Activated CD4-positive, alpha-beta memory T cell treated with anti-CD3 and anti-CD28 coated beads, Interleukin-2, amount 10 ng/mL, durations not matched to agents 7 days and 5 days (primary cell): ENCODE results near the gene AMBRA1. TPM values are rescaled to one million over a fixed set of nuclear protein-coding genes. Genes with fewer than 3 reads are reported as not detected.
"Not testable (repeated sequence)": the region's sequence is repeated elsewhere in the genome, so short reads cannot be mapped to it uniquely, and the experiment has no call there.

Source experiments
- CTCF ChIA-PET: fragments of 350-600 bp; sonication (Branson Sonifier 250); formaldehyde crosslinking; loops from one replicate; lab custom pipeline; 2021; ENCODE audit warnings: antibody characterized with exemption, inconsistent platforms; lab: Charles Lee
- POLR2A ChIA-PET: fragments of 350-600 bp; sonication (Branson Sonifier 250); formaldehyde crosslinking; loops from one replicate; lab custom pipeline; 2021; ENCODE audit warnings: antibody characterized with exemption; lab: Charles Lee
- DNase-seq: peaks from one replicate; pipeline ENCODE4 v3.0.0-alpha.2; 2020
- H3K27ac Mint-ChIP-seq: one replicate; pipeline ENCODE4 v1.8.0; 2021; ENCODE audit warnings: mild to moderate bottlenecking, mixed read lengths
- H3K27me3 Mint-ChIP-seq: one replicate; pipeline ENCODE4 v1.8.0; 2021; ENCODE audit warnings: mixed read lengths
- H3K36me3 Mint-ChIP-seq: one replicate; pipeline ENCODE4 v1.8.0; 2021; ENCODE audit warnings: low read depth, mixed read lengths
- H3K4me1 Mint-ChIP-seq: one replicate; pipeline ENCODE4 v1.8.0; 2021; ENCODE audit warnings: mixed read lengths
- H3K4me3 Mint-ChIP-seq: one replicate; pipeline ENCODE4 v1.8.0; 2021; ENCODE audit warnings: mild to moderate bottlenecking, mixed read lengths
- H3K9me3 Mint-ChIP-seq: one replicate; pipeline ENCODE4 v1.8.0; 2021; ENCODE audit warnings: mixed read lengths
- total RNA-seq, 2 experiments: library from RNA; stranded (reverse); gene quantifications; one replicate each; pipeline ENCODE4 v1.2.3, GENCODE V29; 2021

The AMBRA1 gene
- total RNA-seq, 2 experiments from 2014 or later = 34.6 to 35.5 TPM

DNA sequence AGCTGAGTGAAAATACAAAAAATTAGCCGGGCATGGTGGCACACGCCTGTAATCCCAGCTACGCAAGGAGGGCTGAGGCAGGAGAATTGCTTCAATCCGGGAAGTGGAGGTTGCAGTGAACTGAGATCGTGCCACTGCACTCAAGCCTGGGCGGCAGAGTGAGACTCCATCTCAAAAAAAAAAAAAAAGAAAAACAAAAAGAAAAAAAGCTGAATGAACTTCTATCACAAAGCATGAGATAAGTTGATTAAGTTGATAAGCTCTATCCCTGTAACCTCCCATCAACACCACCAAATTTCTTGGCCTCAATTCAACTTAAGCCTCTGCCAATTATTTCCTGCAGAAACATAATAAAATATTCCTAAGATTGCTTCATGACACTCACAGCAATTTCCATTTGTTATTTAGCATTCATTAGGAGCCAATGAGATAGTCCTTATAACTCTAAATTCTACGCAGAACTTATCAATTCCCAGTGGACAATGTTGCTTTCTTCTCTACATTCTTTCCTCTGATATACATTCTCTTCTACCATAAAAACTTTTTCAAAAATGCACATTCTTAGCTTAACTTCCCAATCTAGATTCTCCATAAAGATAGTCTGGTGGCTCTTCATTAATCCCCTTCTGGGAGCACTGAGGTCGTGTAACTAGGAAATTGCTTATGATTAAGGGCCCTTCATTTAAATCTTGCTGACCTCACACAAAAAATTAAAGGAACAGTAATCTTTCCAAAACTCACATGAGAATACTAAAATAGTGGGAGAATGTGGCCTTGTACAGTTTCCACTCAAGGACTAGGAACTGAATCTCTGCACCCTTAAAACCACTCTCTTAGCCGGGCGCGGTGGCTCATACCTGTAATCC lies 2.9 kb downstream of the AMBRA1 start:
- Mint-ChIP-seq H3K9me3 (no peaks in the 10 kb centered on the region), H3K4me1 (peaks cover 47% of the 10 kb centered on the region), H3K36me3 (peaks cover 23% of the 10 kb centered on the region), H3K27ac (no peak overlapping the region), H3K4me3 (no peak overlapping the region), H3K27me3 (no peaks in the 10 kb centered on the region)
- DNase-seq = no peak
- ChIA-PET POLR2A (no interaction called here), CTCF (interaction anchor here (1.2 kb wide), 2 partner anchors 19 to 28 kb away, joined by 5 read pairs; no protein-coding TSS in a partner anchor)

DNA sequence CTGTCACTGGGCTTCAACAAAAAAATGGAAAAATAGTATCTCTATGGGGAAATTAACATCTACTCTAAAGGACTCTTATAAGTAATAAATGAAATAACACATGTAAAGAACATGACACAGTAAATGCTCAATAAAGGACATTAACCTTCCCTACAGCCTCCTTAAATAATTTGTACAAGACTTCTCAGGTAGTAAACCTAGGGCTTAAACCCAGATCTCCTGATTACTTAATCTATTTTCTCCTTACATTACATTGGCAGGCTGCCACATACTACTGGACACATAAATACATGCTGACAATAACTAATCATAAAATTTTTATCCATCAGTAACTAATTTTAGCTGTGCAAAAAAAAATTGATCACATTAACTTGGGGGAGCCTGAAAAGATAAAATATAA lies 4.9 kb downstream of the AMBRA1 start:
- Mint-ChIP-seq H3K36me3 (peaks cover 24% of the 10 kb centered on the region), H3K27ac (no peak overlapping the region), H3K9me3 (no peaks in the 10 kb centered on the region), H3K4me1 (peaks cover 40% of the 10 kb centered on the region), H3K27me3 (no peaks in the 10 kb centered on the region), H3K4me3 (no peak overlapping the region)
- no peak for DNase-seq
- ChIA-PET POLR2A (interaction anchor here (0.6 kb wide), 1 partner anchor 107 kb away, joined by 3 read pairs; no protein-coding TSS in a partner anchor), CTCF (interaction anchor here (0.7 kb wide), 1 partner anchor 269 kb away, joined by 3 read pairs; no protein-coding TSS in a partner anchor)

DNA sequence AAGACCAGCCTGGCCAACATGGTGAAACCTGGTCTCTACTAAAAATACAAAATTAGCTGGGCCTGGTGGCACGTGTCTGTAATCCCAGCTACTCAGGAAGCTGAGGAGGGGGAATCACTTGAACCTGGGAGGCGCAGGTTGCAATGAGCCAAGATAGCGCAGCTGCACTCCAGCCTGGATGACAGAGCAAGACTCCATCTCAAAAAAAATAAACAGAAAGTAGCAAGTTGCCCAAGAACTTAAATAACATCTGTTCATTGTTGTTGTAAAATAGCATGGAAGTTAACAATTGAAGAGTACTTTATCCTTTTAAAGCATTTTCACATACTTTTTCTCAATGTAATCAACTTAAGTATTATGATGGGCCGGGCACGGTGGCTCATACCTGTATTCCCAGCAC lies 5.7 kb downstream of the AMBRA1 start:
- Mint-ChIP-seq H3K36me3 (peaks cover 23% of the 10 kb centered on the region), H3K27ac (no peak overlapping the region), H3K9me3 (no peaks in the 10 kb centered on the region), H3K4me1 (peaks cover 38% of the 10 kb centered on the region), H3K4me3 (no peak overlapping the region), H3K27me3 (no peaks in the 10 kb centered on the region)
- DNase-seq = no peak
- ChIA-PET CTCF (interaction anchor here (0.7 kb wide), 1 partner anchor 10 kb away, joined by 3 read pairs; no protein-coding TSS in a partner anchor), POLR2A (interaction anchor here (1.0 kb wide), 1 partner anchor 8 kb away, joined by 4 read pairs; no protein-coding TSS in a partner anchor)

DNA sequence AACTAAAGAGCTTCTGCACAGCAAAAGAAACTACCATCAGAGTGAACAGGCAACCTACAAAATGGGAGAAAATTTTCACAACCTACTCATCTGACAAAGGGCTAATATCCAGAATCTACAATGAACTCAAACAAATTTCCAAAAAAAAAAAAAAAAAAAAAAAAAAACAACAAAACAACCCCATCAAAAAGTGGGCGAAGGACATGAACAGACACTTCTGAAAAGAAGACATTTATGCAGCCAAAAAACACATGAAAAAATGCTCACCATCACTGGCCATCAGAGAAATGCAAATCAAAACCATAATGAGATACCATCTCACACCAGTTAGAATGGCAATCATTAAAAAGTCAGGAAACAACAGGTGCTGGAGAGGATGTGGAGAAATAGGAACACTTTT lies 10.3 kb downstream of the AMBRA1 start:
- POLR2A ChIA-PET, H3K27me3 Mint-ChIP-seq, H3K4me1 Mint-ChIP-seq, H3K27ac Mint-ChIP-seq, H3K4me3 Mint-ChIP-seq, H3K9me3 Mint-ChIP-seq, DNase-seq, CTCF ChIA-PET: not testable (repeated sequence)
- H3K36me3 Mint-ChIP-seq = peaks cover 41% of the 10 kb centered on the region

DNA sequence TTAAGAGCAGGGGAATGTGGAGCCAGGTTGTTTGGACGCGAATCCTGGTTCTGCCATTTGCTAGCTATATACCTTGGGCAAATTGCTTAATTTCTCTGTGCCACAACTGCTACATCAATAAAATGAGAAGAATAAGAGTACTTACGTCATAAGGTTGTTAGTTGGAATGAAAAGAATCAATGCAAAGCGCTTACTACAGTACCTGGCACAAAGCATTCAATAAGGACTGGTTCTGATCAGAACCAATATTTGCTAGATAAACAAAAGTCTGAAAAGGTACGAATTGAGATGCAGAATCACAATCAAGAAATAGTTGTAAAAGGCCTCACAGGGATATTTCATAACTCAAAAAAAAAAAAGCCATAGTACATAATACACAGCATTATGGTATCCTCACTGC lies 11.2 kb downstream of the AMBRA1 start:
- peaks cover 7% of the 10 kb centered on the region for H3K4me1 Mint-ChIP-seq
- no peaks in the 10 kb centered on the region for H3K9me3 Mint-ChIP-seq
- ChIA-PET POLR2A (no interaction called here), CTCF (no interaction called here)
- H3K27ac Mint-ChIP-seq = no peak overlapping the region
- no peaks in the 10 kb centered on the region for H3K27me3 Mint-ChIP-seq
- DNase-seq = no peak
- H3K36me3 Mint-ChIP-seq = peaks cover 36% of the 10 kb centered on the region
- H3K4me3 Mint-ChIP-seq = no peak overlapping the region

DNA sequence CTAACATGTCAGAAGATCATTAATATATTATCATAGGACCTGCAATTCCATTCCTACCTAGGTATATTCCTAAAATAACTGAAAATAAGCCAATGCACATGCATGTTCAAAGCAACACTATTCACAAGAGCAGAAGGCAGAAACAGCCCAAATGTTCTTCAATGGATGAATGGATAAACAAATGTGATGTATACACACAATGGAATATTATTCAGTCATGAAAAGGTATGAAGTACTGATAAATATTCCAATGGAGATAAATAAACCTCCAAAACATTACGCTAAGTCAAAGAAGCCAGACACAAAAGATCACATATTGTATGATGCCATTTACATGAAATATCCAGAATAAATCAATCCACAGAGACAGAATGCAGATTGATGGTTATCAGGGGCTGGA lies 16.8 kb downstream of the AMBRA1 start:
- Mint-ChIP-seq H3K36me3 (peaks cover 29% of the 10 kb centered on the region), H3K4me1 (peaks cover 20% of the 10 kb centered on the region), H3K27me3 (no peaks in the 10 kb centered on the region), H3K4me3 (no peak overlapping the region), H3K9me3 (no peaks in the 10 kb centered on the region), H3K27ac (no peak overlapping the region)
- no peak for DNase-seq
- POLR2A ChIA-PET = no interaction called here
- CTCF ChIA-PET = no interaction called here

DNA sequence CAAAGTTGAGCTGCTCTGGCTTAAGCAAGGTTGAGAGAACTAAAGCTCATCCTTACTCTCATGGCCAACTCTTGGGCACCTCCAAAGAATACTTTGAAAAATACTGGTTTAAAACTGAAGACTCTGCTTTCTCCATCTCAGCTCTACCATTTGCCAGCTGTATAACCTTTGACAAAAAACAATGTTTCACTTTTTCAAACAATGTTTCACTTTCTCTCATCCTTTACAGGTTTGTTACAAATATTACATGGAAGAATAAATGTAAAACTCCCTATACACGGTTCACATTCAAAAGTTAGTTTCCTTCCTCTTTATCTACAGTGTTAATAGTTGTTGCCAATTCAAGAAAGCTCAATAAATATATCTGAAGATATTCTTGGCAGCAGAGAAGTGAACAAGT lies 19.2 kb downstream of the AMBRA1 start:
- H3K9me3 Mint-ChIP-seq = no peaks in the 10 kb centered on the region
- H3K27me3 Mint-ChIP-seq = no peaks in the 10 kb centered on the region
- DNase-seq = no peak
- H3K4me3 Mint-ChIP-seq = no peak overlapping the region
- POLR2A ChIA-PET = no interaction called here
- peaks cover 26% of the 10 kb centered on the region for H3K4me1 Mint-ChIP-seq
- H3K27ac Mint-ChIP-seq = no peak overlapping the region
- peaks cover 19% of the 10 kb centered on the region for H3K36me3 Mint-ChIP-seq
- CTCF ChIA-PET = interaction anchor here (0.7 to 1.0 kb wide), 2 partner anchors 45 to 267 kb away, joined by 3 read pairs; no protein-coding TSS in a partner anchor

DNA sequence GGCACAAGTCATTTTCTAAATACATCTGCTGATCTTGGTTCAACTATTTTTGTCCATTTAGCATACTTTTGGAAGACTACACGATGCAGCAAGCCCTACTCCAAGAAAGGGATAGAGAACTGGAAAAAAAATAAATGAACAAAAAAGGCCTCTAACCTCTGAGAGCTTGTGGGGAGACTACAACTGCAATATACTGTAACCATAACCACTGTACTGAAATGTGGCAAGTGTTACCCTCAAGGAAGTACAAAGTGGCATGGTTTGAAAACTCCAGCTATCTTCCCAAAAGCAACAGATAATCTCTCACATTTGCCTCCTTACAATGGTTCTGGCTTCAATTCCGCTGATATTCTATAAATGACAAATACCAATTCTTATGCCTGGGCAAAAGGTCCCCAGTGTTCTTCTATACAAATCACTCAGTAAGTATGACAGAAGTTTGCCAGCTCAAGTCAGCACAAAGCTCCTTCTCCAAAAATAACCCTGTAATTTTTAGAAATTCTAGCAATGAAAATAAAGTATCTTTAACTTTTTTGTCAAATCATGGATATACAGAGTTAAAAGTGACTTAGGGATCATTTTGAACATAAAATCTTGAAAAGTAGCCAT lies 22.9 kb downstream of the AMBRA1 start:
- ChIA-PET CTCF (interaction anchor here (1.0 to 1.3 kb wide), 4 partner anchors 11 to 33 kb away, joined by 3 to 5 read pairs (median 4); no protein-coding TSS in a partner anchor), POLR2A (interaction anchor here (1.4 to 2.6 kb wide), 3 partner anchors 10 to 46 kb away, joined by 3 to 19 read pairs (median 11); partner anchors contain the start of genes AMBRA1, ATG13 and HARBI1)
- no peak for DNase-seq
- Mint-ChIP-seq H3K27ac (no peak overlapping the region), H3K9me3 (no peaks in the 10 kb centered on the region), H3K4me3 (no peak overlapping the region), H3K36me3 (peaks cover 13% of the 10 kb centered on the region), H3K27me3 (no peaks in the 10 kb centered on the region), H3K4me1 (peaks cover 21% of the 10 kb centered on the region)

DNA sequence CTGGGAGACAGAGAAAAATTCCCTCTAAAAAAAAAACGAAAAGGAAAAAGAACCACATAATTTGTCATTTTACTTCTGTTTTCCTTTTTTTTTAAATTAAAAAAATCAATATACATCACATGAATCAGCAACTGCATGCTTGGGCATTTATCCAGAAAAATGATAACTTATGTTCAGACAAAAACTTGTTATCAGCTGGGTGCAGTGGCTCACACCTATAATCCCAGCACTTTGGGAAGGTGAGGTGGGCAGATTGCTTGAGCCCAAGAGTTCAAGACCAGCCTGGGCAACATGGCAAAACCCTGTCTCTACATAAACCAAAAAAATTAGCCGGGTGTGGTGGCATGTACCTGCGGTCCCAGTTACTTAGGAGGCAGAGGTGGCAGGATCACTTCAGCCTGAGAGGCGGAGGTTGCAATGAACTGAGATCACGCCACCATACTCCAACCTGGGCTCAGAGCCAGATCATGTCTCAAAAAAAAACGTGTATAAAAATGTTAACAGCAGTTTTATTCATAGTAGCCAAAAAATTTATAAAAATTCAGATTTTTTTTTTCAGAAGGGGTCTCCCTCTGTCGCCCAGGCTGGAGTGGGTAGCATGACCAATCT lies 28.5 kb downstream of the AMBRA1 start:
- CTCF ChIA-PET = no interaction called here

DNA sequence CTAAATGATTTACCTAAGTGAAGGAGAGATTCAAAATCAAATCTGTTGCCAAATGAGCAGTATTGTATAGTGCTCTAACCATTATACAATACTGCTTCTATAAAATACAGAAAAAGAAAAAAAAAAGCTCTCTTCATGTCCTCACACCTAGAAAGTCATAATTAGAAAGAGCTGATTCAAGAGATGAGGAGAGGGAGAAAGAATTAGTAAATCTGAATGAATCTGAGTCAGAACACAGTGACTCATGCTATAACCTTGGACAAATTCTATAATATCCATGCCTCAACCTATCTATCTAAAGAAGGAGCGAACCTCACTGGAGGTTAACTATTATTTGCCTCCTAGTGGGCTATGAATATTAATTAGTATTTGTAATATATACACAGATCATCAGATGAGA lies 29.4 kb downstream of the AMBRA1 start:
- no peak overlapping the region for H3K4me3 Mint-ChIP-seq

More for the DNA sequence above, 28.5 kb downstream of the AMBRA1 start:
- Mint-ChIP-seq H3K27ac (no peak overlapping the region), H3K36me3 (peaks cover 7% of the 10 kb centered on the region), H3K27me3 (no peaks in the 10 kb centered on the region), H3K9me3 (no peaks in the 10 kb centered on the region), H3K4me1 (peaks cover 24% of the 10 kb centered on the region), H3K4me3 (no peak overlapping the region)
- POLR2A ChIA-PET = no interaction called here
- DNase-seq = no peak

DNA sequence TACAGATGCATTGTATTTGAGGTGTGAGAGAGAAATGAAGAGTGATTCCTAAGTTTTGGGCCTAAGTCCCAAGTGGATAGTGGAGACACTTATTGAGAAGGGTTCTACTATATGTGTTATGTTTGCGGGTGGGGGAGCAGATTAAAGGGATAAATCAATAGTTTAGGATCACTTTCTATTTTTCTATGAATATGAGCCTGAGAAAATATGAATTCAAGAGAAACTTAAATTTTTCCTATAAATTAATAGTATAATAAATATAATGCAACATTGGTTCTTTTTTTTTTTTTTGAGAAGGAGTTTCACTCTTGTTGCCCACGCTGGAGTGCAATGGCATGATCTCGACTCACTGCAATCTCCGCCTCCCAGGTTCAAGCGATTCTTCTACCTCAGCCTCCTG lies 31.3 kb downstream of the AMBRA1 start:
- H3K27ac Mint-ChIP-seq = no peak overlapping the region
- ChIA-PET CTCF (interaction anchor here (1.1 kb wide), 1 partner anchor 73 kb away, joined by 4 read pairs; no protein-coding TSS in a partner anchor), POLR2A (no interaction called here)
- H3K4me1 Mint-ChIP-seq = peaks cover 43% of the 10 kb centered on the region
- no peaks in the 10 kb centered on the region for H3K9me3 Mint-ChIP-seq
- peaks cover 5% of the 10 kb centered on the region for H3K36me3 Mint-ChIP-seq
- no peak for DNase-seq
- H3K27me3 Mint-ChIP-seq = no peaks in the 10 kb centered on the region
- no peak overlapping the region for H3K4me3 Mint-ChIP-seq

More for the DNA sequence above, 29.4 kb downstream of the AMBRA1 start:
- peaks cover 32% of the 10 kb centered on the region for H3K4me1 Mint-ChIP-seq
- no peak overlapping the region for H3K27ac Mint-ChIP-seq
- peaks cover 7% of the 10 kb centered on the region for H3K36me3 Mint-ChIP-seq
- POLR2A ChIA-PET = no interaction called here
- CTCF ChIA-PET = no interaction called here
- H3K9me3 Mint-ChIP-seq = no peaks in the 10 kb centered on the region
- no peak for DNase-seq
- no peaks in the 10 kb centered on the region for H3K27me3 Mint-ChIP-seq

DNA sequence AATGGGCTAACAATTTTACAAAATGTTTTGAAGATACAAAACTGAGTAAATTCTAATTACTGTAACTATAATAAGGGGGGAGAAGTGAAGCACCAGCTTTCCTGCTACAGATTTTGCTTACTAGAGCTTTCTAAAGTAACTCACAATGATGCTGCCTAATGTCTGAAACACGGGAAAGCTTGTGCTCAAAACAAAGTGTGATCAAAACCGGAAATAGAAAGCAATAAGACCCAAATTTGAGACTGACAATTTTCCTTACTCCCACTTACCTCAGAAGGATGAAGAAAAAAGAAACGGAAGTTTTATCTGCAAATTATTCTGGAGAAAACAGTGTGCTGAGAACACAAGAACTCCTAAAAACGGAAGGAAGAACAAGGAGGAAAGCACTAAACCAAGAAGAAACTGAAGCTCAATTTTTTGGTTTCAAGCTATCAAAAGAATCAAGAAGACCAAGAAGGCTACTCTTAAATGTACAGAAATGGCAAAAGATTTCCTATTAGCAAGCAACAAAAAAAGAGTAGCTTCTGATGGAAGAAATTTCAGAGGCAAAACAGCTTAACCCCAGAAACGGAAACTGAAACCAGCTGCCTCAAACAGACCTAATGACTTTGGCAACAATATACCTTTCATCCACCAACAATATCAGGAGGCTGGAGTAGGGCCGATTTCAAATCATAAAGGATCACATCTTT lies 33.4 kb downstream of the AMBRA1 start:
- Mint-ChIP-seq H3K27ac (peak overlapping the region; percentile 96), H3K4me1 (peaks cover 56% of the 10 kb centered on the region), H3K36me3 (peaks cover 7% of the 10 kb centered on the region), H3K4me3 (peak overlapping the region; percentile 95), H3K9me3 (no peaks in the 10 kb centered on the region), H3K27me3 (no peaks in the 10 kb centered on the region)
- peak; percentile 27 for DNase-seq
- CTCF ChIA-PET = interaction anchor here (1.3 to 2.8 kb wide), 6 partner anchors 10 to 56 kb away, joined by 3 to 24 read pairs (median 8); partner anchors contain the start of genes AMBRA1, ATG13 and HARBI1
- POLR2A ChIA-PET = interaction anchor here (0.7 to 2.7 kb wide), 9 partner anchors 11 to 688 kb away, joined by 3 to 23 read pairs (median 4); partner anchors contain the start of genes ACP2, AMBRA1, ATG13 and HARBI1
